BJ (cell line): ENCODE results near the gene RIN1. TPM values are rescaled to one million over a fixed set of nuclear protein-coding genes. Genes with fewer than 3 reads are reported as not detected.

ENCODE experiments used
- CTCF ChIA-PET: fragments of 350-600 bp; formaldehyde crosslinking; extraction: SDS; loops from one replicate; lab custom pipeline; 2021; ENCODE audit warnings: antibody characterized with exemption, inconsistent platforms; lab: Yijun Ruan, JAX
- POLR2A ChIA-PET: fragments of 300-600 bp; sonication (Branson Sonifier 250); formaldehyde crosslinking; extraction: SDS; loops from one replicate; lab custom pipeline; 2021; ENCODE audit warnings: antibody characterized with exemption; lab: Charles Lee
- DNase-seq: peaks from one replicate; pipeline ENCODE4 v3.0.0-alpha.2; 2011; ENCODE audit warnings: low read depth
- H3K27me3 ChIP-seq: 2 replicates; pipeline ENCODE4 v1.6.0; 2011; ENCODE audit warnings: low read length; ENCODE audit not compliant: control insufficient read depth, insufficient read depth
- H3K36me3 ChIP-seq: 2 replicates; pipeline ENCODE4 v1.5.1; 2011; ENCODE audit warnings: low read length; ENCODE audit not compliant: control insufficient read depth, insufficient read depth
- H3K4me3 ChIP-seq: 2 replicates; pipeline ENCODE4 v1.5.1; 2011; ENCODE audit warnings: low read depth, mild to moderate bottlenecking, control low read depth, low read length
- CTCF ChIP-seq: IDR thresholded peaks from 2 replicates; pipeline ENCODE4 v1.5.1; 2011; ENCODE audit warnings: low read depth, mild to moderate bottlenecking, control low read depth, inconsistent platforms, low read length, moderate library complexity; ENCODE audit not compliant: insufficient read depth
- polyA plus RNA-seq: library from polyadenylated mRNA; depleted of rRNA; stranded (reverse); fragments of >200 nt; gene quantifications from 2 replicates; pipeline ENCODE4 v1.2.3, GENCODE V29; 2011

Gene RIN1
- polyA plus RNA-seq, 1 experiment: 9.2 TPM

- Histone ChIP-seq H3K4me3 (no peak overlapping the region), H3K27me3 (no peaks in the 10 kb centered on the region), H3K36me3 (peaks cover 40% of the 10 kb centered on the region)
- ChIA-PET POLR2A (interaction anchor here (0.5 kb wide), 1 partner anchor 20 kb away, joined by 9 read pairs; the partner anchor contains the start of gene CD248), CTCF (interaction anchor here (0.9 to 9.2 kb wide), 8 partner anchors 10 to 72 kb away, joined by 3 to 201 read pairs (median 4); partner anchors contain the start of gene YIF1A)
- DNase-seq: no peak
- no peak for TF ChIP-seq CTCF
Observed at GRCh38 chr11:66337103-66337899, 1.1 kb upstream of the RIN1 start.

GRCh38 chr11:66335531-66336233, 552 bp downstream of the RIN1 start:
- Histone ChIP-seq H3K36me3 (peaks cover 37% of the 10 kb centered on the region), H3K27me3 (no peaks in the 10 kb centered on the region), H3K4me3 (peak overlapping the region; percentile 78)
- TF ChIP-seq CTCF: peak; percentile 8; the same call in 1 of the 2 replicates
- ChIA-PET CTCF (interaction anchor here (0.6 to 8.7 kb wide), 19 partner anchors 9 to 82 kb away, joined by 3 to 201 read pairs (median 5); partner anchors contain the start of genes BRMS1, CD248 and YIF1A), POLR2A (interaction anchor here (0.7 to 2.9 kb wide), 4 partner anchors 19 to 316 kb away, joined by 3 to 34 read pairs (median 3); partner anchors contain the start of gene CD248)
- DNase-seq: no peak

GRCh38 chr11:66334605-66335442, 1.4 kb downstream of the RIN1 start:
- CTCF ChIA-PET: interaction anchor here (0.6 to 8.7 kb wide), 16 partner anchors 8 to 313 kb away, joined by 3 to 201 read pairs (median 7); partner anchors contain the start of genes BRMS1, CD248 and YIF1A
- peaks cover 29% of the 10 kb centered on the region for H3K36me3 ChIP-seq
- peak overlapping the region; percentile 78 for H3K4me3 ChIP-seq
- no peaks in the 10 kb centered on the region for H3K27me3 ChIP-seq
- POLR2A ChIA-PET: interaction anchor here (0.7 to 2.9 kb wide), 4 partner anchors 11 to 315 kb away, joined by 3 to 34 read pairs (median 4); no protein-coding TSS in a partner anchor
- DNase-seq: no peak
- no peak for TF ChIP-seq CTCF

- Histone ChIP-seq H3K4me3 (peak overlapping the region; percentile 78), H3K36me3 (peaks cover 25% of the 10 kb centered on the region), H3K27me3 (no peaks in the 10 kb centered on the region)
- POLR2A ChIA-PET: interaction anchor here (2.9 kb wide), 1 partner anchor 21 kb away, joined by 34 read pairs; no protein-coding TSS in a partner anchor
- no peak for DNase-seq
- CTCF ChIA-PET: interaction anchor here (0.6 to 8.7 kb wide), 10 partner anchors 7 to 312 kb away, joined by 3 to 201 read pairs (median 10); partner anchors contain the start of gene CD248
- no peak for TF ChIP-seq CTCF
Observed at GRCh38 chr11:66333896-66334604, 2.2 kb downstream of the RIN1 start.
